D341Med (cell line): ENCODE data around the gene POLR2F.

Experiments used
- DNase-seq: peaks from one replicate; pipeline ENCODE4 v3.0.0; 2012; ENCODE audit warnings: low spot score

Gene POLR2F

DNA sequence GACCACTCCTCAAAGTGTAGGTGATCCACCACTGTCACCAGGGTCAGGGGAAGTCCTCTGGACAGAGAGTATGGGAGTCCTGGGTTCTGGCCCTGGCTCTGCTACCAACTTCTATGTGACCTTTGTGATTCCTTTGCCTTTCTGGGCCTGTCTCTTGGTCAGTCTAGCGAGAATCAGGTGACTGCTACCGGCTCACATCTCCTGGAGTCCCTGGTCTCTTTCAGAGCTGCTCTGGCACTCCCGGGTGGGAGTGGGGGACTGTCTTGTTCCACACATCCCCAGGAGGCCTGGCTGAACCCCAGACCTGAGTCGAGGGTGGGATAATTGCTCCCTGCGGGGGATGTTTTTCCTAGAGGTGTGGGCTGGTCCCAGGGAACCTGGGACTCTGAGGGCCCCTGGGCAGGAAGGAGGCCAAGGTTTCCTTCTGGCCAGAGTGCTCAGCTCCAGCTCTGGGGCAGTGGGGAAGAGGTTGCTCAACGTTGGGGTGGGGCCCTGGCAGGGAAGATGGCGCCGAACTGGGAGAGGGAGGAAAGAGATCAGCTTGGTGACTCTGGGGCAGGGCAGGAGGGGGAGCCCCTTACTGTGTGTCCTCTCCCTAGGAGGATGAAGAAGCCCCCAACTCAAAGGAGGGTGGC lies 28.8 kb downstream of the POLR2F start:
- peak; percentile 25 for DNase-seq

DNA sequence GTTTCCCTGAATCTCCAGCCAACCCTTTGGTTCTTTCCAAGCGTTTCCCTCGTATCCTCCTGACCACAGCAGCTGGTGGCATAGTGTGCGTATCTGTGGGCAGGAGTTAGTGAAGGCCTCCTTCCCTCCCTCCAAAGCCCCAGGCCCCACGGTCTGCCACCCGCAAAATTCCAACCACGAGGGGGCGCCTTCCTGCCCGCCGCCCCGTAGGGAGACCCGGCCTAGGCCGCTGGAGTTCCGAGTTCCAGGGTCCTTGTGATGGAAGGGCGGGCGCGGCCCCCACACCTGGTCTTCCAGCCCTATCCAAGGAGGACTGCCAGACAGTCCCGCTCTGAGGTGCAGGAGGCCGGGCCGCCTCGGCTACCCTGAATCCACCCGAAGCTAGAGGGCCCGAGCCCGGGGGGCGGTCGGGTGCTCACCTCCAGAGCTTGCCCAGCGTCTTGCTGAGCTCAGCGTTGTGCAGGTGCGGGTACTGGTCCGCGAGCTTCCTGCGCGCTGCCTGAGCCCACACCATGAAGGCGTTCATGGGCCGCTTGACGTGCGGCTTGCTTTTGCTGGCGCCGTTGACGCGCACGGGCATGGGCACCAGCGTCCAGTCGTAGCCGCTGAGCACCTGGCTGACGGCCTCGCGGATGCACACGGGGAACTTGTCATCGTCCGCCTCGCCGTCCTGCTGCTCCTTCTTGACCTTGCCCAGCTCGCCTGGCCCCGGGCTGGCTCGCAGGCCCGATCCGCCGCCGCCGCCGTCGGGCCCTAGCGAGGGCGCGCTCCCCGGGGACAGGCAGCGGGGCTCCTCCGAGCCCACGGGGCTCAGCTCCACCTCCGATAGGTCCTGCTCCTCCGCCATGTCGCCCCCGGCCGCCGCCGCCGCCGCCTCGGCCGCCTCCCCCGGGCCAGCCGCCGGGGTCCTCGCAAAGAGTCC lies 29.7 kb downstream of the POLR2F start:
- DNase-seq, result no peak

DNA sequence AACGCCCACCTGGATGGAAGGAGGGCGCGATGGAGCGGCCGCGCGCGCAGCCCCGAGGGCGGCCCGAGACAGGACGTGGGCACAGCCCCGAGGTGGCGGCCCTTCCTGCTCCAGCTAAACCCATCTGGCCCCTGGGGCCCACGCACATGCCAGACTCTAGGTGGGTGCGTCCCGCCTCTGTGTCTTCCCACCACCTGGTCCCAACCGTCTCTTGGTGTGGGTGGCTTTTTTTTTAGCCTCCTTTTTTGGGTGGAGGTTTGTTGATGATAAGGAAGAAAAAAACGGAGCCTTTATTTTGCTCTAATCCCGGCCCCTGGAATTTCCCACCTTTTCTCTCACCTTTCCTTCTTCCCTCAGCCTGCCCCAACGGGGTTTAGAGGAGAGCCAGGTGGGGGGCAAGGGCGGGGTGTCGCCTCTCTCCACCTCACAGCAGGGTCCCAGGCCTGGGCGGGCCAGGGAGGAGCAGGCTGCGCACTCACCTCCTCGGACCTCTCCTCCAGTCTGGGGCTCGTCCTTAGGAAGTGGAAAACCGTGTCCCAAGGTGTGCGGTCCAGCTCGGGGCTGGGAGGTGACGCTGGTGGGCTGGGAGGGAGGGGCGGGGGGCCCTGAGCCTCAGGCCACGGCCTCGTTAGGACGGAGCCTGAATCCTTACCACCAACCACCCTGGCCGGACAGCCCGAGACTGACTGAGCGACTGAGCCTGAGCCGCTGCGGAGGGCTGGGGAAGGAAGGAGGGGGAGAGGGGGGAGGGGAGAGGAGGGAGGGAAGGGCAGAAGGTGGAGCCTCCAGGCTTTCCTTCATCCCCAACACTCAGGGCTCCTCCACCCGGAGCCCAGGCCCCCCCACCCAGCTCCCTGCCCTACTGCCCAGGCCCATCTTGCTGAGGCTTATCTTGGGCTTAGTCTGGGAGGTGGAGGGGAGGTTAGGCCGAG lies 30.6 kb downstream of the POLR2F start, which contains the start of gene SOX10:
Gene SOX10 (minus strand): TSS at position 696 of the 932 bp plus-strand sequence. CDS start 771 bp downstream, outside the sequence.
- DNase-seq, result no peak

DNA sequence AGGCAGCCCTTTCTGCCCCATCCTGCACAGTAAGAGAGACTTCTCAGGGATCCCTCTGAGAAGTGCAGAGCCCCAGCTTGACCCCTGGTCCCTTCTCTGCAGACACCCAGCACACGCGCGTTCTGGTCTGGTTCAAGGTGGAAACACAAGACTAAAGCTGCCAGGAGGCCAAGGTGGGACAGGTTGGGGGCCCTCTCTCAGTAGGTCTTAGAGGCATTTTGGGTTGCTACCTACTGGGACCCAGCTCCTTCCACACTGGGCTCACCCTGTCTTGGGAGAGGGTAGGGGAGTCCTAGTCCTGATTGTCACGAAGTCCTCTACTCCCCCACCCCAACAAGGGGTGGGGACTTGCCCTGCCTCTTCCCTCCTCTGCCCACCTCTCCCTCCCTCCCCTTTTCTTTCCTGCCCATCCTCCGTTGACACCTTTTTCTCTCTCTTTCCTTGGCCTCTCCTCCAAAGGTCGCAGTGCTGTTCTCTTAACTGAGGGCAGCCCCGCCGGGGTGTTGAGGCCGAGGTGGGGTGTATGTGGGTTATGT lies 31.6 kb downstream of the POLR2F start:
- DNase-seq, result no peak

DNA sequence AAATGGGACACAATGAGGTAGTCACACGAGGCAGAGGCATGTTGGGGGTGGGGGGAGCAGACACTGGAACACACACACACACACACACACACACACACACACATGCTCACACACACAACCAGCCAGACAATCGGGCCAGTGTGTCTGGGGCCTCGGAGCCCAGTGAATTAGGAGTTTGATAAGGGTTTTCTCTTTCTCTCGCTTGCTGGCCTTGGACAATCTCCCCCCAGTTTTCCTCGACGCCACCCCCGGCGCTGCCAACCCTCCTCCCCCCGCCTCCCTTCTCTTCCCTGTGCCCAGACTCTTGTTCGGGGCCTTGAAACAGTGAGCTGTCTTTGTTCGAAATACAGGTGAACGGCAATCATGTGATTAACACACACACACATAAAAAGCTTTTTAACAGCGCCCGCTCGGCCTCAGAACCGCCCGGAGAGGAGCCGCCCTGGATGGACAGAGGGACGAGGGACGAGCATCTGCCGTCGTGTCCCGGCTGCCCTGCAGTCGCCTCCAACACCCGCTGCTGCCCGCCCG lies 32.3 kb downstream of the POLR2F start:
- DNase-seq, result no peak

DNA sequence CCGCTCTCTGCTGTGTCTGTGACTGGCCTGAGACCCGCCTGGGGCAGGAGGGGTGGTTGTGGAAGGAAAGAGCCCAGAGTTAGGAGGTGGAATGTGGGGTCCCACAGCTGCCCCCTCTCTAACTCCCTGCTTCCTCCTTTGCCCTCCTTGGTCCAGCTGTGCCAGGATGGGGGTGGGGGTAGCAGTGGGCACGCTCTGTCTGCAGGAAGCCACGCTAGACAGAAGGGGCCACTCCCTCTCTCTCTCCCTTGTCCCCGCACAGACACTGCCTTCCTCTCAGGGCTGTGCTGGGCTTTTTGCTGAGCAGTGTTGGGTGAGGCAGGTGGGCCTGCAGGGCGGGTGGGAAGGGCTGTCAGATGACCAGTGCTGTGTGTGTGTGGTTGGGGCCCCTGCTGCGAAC lies 32.9 kb downstream of the POLR2F start:
- no peak for DNase-seq

DNA sequence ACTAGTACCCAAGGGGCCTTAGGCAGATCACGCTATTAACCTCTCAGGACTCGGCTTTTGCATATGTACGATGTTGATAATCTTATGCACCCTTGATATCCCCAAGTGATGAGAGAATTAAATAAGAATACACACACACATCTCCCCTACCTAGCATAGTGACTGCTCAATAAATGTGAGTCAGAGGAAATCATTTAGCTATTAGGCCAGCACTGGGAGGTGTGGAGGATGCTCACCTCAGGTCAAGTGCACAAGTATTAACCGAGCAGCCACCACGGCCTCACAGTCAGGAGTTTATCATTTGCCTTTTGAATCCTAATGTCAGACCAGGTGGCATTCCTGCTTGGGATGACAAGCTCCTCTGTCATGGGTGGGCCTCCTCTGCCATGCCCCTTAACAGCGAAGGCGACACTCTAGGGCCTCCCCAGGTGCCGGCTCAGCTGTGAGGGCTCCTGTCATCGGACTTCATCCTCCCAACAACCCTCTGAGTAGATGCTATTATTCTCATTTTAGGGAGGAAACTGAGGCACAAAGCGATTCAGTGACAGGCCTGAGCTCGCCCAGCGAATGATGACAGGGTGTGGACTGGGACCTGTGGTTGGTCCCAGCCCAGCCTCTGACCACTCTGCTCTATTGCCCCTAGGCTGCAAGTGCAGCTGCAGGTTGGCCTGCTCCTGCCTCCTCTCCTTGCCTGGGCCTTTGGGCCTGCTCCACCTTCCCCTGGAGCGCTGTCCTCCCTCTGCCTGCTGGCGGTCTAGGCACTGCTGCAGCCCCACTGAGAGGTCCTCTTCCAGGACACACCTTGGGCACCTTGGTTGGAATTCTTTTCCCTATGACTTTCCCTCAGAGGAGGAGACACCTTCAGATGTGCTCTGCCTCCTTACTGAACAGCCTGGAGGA lies 35.9 kb downstream of the POLR2F start:
- DNase-seq, result no peak

DNA sequence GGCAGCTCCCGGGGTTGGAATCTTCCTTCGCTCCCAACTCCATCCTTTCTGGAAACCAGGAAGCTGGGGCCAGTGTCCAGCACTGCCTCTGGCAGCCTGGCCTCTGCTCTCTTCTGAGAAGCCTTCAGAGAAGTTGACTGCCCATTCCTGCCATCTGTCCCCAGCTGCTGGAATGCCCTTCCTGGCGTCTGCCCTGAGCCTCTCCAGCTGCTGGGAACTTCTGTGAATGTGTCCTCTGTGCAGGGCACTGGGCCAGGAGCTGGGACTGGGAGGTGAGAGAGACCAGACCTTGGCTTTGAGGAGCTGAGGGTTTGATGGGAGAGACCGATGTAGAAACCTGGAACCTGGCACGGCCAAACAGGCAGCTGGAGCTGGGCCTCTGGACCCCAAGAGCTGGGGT lies 36.8 kb downstream of the POLR2F start:
- no peak for DNase-seq

DNA sequence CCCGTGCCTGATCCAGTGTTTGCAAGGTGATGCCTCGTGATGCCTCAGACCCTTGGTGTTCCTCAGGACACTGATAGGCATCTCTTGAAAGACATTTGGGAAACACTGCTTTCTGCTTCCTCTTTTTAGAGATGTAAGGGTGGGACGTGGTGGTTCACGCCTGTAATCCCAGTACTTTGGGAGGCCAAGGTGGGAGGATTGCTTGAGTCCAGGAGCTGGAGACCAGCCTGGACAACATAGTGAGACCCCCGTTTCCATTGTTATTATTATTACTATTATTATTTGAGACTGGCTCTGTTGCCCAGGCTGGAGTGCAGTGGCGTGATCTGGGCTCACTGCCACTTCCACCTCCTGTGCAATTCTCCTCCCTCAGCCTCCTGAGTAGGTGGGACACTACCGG lies 37.4 kb downstream of the POLR2F start:
- no peak for DNase-seq

DNA sequence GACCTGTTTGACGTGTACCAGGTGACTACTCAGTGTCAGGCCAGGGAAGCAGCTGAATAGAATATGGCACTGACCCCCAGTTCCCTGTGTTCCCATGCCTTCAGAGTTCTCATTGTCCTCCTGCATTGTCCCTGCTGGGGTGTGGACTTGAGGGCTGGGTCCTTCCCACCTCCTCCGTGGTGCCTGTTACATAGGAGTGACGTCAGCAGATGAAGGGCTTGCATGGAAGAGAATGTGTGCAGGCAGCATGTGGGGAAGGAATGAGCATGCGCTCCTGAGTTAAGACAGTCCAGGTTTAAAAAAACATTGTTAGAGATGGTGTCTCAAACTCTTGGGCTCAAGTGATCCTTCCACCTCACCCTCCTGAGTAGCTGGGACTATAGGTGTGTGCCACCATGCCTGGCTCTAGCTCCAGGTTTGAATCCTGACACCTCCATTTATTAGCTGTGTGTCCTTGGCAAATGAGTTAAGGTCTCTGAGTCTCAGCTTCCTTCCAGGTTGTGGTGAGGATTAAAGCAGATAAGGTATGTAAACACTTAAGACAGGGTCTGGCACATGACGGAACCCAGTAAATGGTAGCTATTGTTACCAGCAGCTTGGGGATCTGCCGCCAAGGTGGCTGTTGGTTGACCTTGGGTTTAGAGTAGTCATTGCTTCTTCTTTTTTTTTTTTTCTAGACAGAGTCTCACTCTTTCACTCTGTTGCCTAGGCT lies 38.4 kb downstream of the POLR2F start:
- no peak for DNase-seq

DNA sequence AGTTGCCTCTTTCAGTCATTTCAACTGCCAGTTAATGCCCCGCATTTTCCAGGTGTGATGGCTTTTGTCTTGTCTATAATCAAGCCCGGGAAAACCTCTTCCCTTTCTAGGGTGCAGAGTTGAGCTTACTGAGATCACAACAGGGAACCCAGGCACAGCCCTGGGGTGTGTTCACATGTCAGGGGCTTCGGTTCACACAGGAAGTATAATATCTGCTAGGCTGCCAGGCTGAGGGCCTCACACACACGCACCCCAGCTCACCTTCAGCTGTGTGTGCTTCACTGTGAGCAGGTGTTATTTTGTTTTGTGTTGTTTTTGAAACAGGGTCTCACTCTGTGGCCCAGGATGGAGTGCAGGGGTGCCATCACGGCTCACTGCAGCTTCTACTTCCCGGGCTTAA lies 40.5 kb downstream of the POLR2F start:
- no peak for DNase-seq

DNA sequence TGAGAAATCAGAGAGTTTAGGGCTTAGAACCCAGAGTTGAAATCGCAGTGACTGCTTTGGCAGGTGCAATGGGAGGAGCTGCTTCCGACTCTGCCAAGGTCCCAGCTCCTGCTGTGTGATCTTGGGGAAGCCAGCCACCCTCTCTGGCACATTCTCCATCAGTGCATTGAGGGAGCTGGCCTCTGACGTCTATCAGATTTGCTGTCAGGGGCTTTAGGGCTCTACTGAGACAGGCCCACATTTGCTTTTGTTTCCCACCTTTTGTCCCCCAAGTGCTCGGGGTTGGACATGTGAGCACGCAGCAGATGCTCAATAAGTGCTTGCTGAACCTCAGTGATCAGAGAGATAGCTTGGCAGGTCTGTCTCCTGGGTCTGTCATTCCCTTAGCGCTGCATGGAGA lies 41.5 kb downstream of the POLR2F start:
- DNase-seq, result no peak

DNA sequence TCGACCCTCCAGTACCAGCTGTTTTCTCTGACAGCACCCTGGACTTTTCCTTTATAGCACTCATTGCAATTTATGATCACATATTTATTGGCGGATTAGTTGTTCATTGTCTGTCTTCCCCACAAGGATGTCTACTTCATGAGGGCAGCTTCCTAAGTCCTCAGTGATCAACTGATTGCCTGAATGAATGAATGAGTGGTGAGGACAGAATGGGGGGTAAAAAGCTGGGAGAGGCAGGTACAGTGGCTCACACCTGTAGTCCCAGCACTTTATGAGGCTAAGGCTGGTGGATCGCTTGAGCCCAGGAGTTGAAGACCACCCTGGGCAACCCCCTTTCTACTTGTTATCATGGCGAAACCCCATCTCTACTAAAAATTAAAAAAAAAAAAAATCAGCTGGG lies 42.0 kb downstream of the POLR2F start:
- DNase-seq, result no peak

DNA sequence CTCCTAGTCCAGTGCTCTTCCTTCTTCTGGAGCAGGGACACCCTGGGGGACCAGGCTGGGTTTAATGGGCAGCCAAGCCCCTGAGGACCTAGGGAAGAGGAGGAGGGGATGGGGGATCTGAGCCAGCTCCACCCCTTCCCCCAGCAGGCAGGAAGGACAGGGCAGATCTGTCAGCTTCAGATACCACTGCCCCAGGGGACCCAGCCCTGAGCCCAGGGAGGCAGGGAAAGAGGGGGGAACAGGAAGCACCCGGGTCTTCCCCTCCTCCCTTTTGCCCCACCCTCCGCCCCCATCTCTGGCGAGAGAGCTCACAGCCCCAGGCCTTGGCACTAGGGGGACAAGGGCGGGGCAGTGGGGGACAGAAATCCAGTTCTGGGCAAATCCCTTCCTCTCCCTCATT lies 42.6 kb downstream of the POLR2F start:
- DNase-seq, result no peak

DNA sequence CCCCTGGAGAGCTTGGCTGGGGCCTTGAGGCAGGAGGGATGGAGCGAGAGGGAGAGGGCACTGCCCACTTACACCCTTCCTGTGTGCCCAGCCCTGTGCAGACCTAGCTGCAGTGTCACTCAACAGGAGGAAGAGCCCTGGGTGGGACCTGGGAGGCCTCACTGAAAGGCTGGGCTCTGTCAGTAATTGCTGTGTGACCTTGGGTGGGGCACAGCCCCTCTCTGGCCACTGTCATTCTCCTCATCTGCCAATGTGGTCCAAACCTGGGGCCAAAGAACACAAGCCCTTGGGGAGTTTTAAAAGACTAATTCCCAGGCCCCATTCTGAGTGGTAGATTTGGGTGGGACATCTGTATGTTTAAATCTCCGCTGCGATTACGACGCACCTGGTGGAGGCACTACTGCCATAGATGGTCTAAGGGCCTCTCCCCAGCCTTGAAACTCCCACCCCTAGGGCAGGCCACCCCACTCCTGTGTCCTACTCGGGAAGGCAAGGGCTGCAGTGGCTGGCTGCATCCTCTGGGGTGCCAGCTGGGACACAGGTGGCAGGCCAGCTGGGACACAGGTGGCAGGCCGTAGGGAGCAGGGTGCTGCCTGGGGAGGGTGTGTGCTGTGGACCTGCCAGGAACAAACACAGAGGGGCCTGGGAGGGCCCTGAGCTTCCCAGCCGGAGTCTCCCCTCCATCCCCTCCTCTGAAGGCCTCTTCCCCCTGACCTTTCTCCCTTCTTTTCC lies 43.2 kb downstream of the POLR2F start:
- DNase-seq, result no peak

DNA sequence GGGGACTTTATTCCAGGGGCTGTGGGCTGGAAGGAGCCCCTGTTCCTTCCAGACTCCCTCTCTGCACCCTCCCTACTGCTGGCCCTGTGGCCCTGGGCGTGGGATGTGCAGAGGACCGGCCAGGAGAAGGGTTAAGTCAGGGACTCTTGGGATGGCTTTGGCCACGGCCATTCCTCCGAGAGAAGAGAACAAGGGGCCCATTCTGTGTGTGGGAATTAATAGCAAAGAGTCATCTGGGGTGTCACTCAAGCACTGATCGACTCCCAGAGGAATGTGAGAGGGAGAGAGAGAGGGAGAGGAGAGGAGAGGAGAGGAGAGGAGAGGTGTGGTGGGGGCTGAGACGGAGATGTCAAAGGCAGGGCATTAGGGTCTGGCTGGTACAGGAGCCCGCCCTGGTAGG lies 45.0 kb downstream of the POLR2F start:
- DNase-seq, result no peak

DNA sequence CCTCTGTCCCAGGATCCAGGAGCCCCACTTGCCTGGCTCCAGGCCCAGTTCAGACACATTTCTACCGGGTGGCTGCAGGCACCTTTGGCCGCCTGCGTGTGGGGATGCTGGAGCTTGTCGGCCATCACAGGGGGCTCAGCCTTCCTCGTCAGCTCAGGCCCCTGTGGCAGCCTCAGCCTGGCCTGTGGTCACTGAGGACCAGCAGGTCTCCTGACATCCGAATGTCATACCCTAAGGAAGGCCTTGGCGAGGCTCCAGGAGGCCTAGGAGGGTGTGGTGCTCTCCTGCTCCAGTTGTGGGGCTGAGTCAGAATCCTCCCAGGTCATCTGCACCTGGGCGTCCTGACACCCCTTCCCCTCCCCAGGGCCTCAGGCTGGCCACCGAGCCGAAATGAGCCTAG lies 45.7 kb downstream of the POLR2F start:
- no peak for DNase-seq

DNA sequence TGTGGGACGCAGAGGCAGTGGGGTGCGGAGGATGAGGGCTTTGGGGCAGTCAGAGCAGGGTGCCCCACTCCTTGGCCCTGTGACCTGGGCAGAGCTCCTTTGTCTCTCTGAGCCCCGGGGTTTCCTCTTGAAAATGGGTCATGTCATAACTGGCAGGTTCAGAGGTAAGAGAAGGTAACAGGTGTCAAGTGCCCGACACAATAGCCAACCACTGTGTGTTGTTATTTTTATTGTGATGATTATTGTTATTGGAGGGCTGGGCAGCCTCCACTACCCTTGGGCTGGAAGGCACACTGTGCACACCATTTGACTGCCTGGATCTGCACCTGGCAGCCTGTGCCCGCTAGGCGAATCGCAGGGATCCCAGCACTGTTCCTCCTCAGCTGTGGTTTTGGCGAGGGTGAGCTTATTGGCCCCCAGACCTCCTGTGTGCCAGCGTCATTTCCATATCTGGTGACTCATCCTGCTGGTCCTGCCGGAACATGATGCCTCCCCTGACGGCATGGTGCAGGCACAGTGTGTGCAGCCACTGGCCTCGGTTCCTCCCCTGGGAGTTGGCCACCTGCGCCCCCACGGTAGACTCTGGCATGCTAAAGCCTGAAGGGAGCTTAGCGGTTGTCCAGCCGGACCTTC lies 46.3 kb downstream of the POLR2F start:
- DNase-seq, result no peak

DNA sequence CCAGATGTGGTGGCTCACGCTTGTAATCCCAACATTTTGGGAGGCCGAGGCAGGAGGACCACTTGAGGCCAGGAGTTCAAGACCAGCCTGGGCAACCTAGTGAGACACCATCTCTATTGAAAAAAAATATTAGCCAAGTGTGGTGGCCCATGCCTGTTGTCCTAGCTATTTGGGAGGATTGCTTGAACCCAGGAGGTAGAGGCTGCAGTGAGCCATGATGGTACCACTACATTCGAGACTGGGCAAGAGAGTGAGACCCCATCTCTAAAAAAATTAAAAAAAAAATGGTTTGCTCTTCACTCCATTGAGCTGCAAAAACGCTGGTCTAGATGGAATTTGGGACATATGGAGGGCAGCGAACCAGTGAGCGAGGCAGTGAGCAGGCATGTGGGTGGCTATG lies 52.4 kb downstream of the POLR2F start:
- DNase-seq, result no peak
